ENCODE results near the gene LDLRAD4.

Gene LDLRAD4

GRCh38 chr18:13549880-13550232 is 331.3 kb downstream of the LDLRAD4 start:
- H3K36me3 ChIP-seq (ENCODE audit: control insufficient read depth, insufficient read depth, low read length): no peaks in the 10 kb centered on the region
- H2AFZ ChIP-seq: no peak overlapping the region
- no peak overlapping the region for H3K27ac ChIP-seq
- H3K4me3 ChIP-seq (ENCODE audit: low read depth, low read length): no peak overlapping the region
- no peaks in the 10 kb centered on the region for H3K4me1 ChIP-seq
- TF ChIP-seq CTCF (IDR thresholded peaks at IDR 0.05): no peak
- H3K27me3 ChIP-seq (ENCODE audit: control insufficient read depth, insufficient read depth, low read length): no peaks in the 10 kb centered on the region
- no peaks in the 10 kb centered on the region for H3K9me3 ChIP-seq (ENCODE audit: control insufficient read depth, low read length)
- H3K4me2 ChIP-seq (ENCODE audit: low read length): no peak overlapping the region
- H3K9ac ChIP-seq: no peak overlapping the region
- H3K79me2 ChIP-seq: no peaks in the 10 kb centered on the region

GRCh38 chr18:13550418-13551304 is 332.1 kb downstream of the LDLRAD4 start:
- no peaks in the 10 kb centered on the region for H3K36me3 ChIP-seq (ENCODE audit: control insufficient read depth, insufficient read depth, low read length)
- no peaks in the 10 kb centered on the region for H3K27me3 ChIP-seq (ENCODE audit: control insufficient read depth, insufficient read depth, low read length)
- no peaks in the 10 kb centered on the region for H3K9me3 ChIP-seq (ENCODE audit: control insufficient read depth, low read length)
- H3K4me2 ChIP-seq (ENCODE audit: low read length): no peak overlapping the region
- no peak overlapping the region for H3K4me3 ChIP-seq (ENCODE audit: low read depth, low read length)
- H3K79me2 ChIP-seq: no peaks in the 10 kb centered on the region
- no peaks in the 10 kb centered on the region for H3K4me1 ChIP-seq
- no peak for TF ChIP-seq CTCF (IDR thresholded peaks at IDR 0.05)
- H2AFZ ChIP-seq: no peak overlapping the region
- no peak overlapping the region for H3K9ac ChIP-seq
- H3K27ac ChIP-seq: no peak overlapping the region

- no peak overlapping the region for H2AFZ ChIP-seq
- no peak overlapping the region for H3K4me3 ChIP-seq (ENCODE audit: low read depth, low read length)
- H3K36me3 ChIP-seq (ENCODE audit: control insufficient read depth, insufficient read depth, low read length): no peaks in the 10 kb centered on the region
- H3K4me1 ChIP-seq: no peaks in the 10 kb centered on the region
- H3K27ac ChIP-seq: no peak overlapping the region
- no peaks in the 10 kb centered on the region for H3K27me3 ChIP-seq (ENCODE audit: control insufficient read depth, insufficient read depth, low read length)
- H3K4me2 ChIP-seq (ENCODE audit: low read length): no peak overlapping the region
- H3K79me2 ChIP-seq: no peaks in the 10 kb centered on the region
- H3K9ac ChIP-seq: no peak overlapping the region
- no peaks in the 10 kb centered on the region for H3K9me3 ChIP-seq (ENCODE audit: control insufficient read depth, low read length)
- no peak for TF ChIP-seq CTCF (IDR thresholded peaks at IDR 0.05)
Observed at GRCh38 chr18:13551305-13551603, 332.7 kb downstream of the LDLRAD4 start.

GRCh38 chr18:13551841-13552733 is 333.5 kb downstream of the LDLRAD4 start:
- H3K27me3 ChIP-seq (ENCODE audit: control insufficient read depth, insufficient read depth, low read length): no peaks in the 10 kb centered on the region
- H3K27ac ChIP-seq: no peak overlapping the region
- no peak for TF ChIP-seq CTCF (IDR thresholded peaks at IDR 0.05)
- no peaks in the 10 kb centered on the region for H3K9me3 ChIP-seq (ENCODE audit: control insufficient read depth, low read length)
- no peaks in the 10 kb centered on the region for H3K36me3 ChIP-seq (ENCODE audit: control insufficient read depth, insufficient read depth, low read length)
- no peak overlapping the region for H3K9ac ChIP-seq
- H3K79me2 ChIP-seq: no peaks in the 10 kb centered on the region
- no peaks in the 10 kb centered on the region for H3K4me1 ChIP-seq
- no peak overlapping the region for H3K4me2 ChIP-seq (ENCODE audit: low read length)
- H3K4me3 ChIP-seq (ENCODE audit: low read depth, low read length): no peak overlapping the region
- no peak overlapping the region for H2AFZ ChIP-seq
